ENCODE data around the gene TTC39B. TPM values are rescaled to one million over a fixed set of nuclear protein-coding genes. Genes with fewer than 3 reads are reported as not detected.

Gene TTC39B
- total RNA-seq, 1 donor from 2014 or later = 7.0 TPM

DNA sequence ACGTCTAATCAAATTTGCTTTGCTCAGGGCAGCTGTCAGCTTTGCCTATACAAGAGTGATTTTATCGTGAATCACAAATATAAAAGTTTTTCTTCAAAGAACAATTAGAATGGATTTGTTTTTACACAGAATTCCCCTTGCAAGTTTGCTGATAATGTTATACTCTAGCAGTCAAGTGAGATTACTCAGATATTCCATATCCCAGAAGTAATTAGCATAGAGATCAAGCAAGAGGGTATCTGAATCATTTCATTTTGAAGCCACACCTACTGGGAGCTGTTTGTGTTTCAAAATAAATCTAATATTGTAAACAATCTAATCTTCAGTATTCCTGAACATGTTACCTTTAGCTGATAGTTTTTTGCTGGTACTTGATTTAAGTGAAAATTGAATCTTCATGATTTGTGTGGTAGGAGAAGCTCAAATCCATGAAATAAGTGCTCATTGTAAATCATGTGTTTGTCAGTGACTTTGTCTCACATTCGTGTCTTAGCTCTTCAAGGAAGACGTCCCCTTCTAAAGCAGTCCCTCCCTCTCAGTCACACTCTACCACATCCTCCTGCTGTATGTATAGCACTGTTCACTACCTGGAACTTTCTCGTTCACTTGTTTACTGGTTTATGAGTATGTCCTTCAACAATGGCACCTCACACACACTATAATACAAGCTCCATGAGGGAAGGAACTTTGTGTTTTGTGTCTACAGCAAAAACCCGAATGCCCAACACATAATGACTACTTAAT lies 3.3 kb upstream of the TTC39B start:
- FAIRE-seq = peak; percentile 64
- H3K27ac ChIP-seq (ENCODE audit: low read depth, low read length) = no peak overlapping the region
- no peaks in the 10 kb centered on the region for H4K20me1 ChIP-seq (ENCODE audit: insufficient read depth, low read length)
- H3K4me1 Mint-ChIP-seq (ENCODE audit: low read depth, unreplicated experiment) = peaks cover 14% of the 10 kb centered on the region
- peaks cover 2% of the 10 kb centered on the region for H3K27me3 Mint-ChIP-seq (ENCODE audit: low read depth, unreplicated experiment)
- TF ChIP-seq CTCF (IDR thresholded peaks at IDR 0.05; ENCODE audit: insufficient read depth, low read depth, low read length) = no peak
- no peak for TF ChIP-seq EZH2 (IDR thresholded peaks at IDR 0.05; ENCODE audit: insufficient read depth, low read length)
- H3K79me2 ChIP-seq (ENCODE audit: insufficient read depth, low read length) = no peaks in the 10 kb centered on the region
- H3K36me3 Mint-ChIP-seq (ENCODE audit: low read depth, unreplicated experiment) = no peaks in the 10 kb centered on the region
- H3K4me2 ChIP-seq (ENCODE audit: low read length) = no peak overlapping the region
- H3K9me3 Mint-ChIP-seq (ENCODE audit: unreplicated experiment) = peaks cover 5% of the 10 kb centered on the region
- H3K9ac ChIP-seq (ENCODE audit: low read length) = no peak overlapping the region
- no peaks in the 10 kb centered on the region for H3K36me3 ChIP-seq (ENCODE audit: insufficient read depth, low read length)
- no peak overlapping the region for H3K4me3 Mint-ChIP-seq (ENCODE audit: unreplicated experiment)
- no peak overlapping the region for H3K27ac Mint-ChIP-seq (ENCODE audit: unreplicated experiment)
- H3K4me3 ChIP-seq (ENCODE audit: insufficient read depth, low read depth, low read length) = no peak overlapping the region
- no peak overlapping the region for H2AFZ ChIP-seq (ENCODE audit: low read depth, low read length)
- no peaks in the 10 kb centered on the region for H3K27me3 ChIP-seq (ENCODE audit: insufficient read depth, low read length)
- no peaks in the 10 kb centered on the region for H3K9me3 ChIP-seq (ENCODE audit: insufficient read depth, low read depth, low read length)
- DNase-seq (ENCODE audit: low read depth) = peak; percentile 10
- peaks cover 12% of the 10 kb centered on the region for H3K4me1 ChIP-seq (ENCODE audit: insufficient read depth, low read length)

DNA sequence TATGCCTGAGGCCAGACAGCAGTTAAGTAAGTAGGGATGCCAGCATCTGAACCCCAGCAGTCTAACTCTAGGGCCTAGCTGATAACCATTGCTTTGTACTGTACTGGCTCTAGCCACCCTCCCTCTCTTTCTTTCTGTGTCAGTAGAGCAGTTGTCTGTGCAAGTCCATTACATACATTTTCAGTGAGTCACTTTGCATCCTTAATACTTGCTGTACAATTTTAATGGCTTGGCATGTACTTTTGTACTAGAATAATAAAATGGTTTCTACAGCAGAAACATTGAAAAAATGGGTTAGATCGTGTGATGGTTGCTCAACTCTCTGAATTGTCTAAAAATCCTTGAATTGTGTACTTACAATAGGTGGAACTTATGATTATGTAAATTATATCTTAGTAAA lies 1.5 kb upstream of the TTC39B start:
- no peak overlapping the region for H3K9ac ChIP-seq (ENCODE audit: low read length)
- no peak overlapping the region for H2AFZ ChIP-seq (ENCODE audit: low read depth, low read length)
- peaks cover 14% of the 10 kb centered on the region for H3K4me1 Mint-ChIP-seq (ENCODE audit: low read depth, unreplicated experiment)

More for the DNA sequence above, 1.5 kb upstream of the TTC39B start:
- Mint-ChIP-seq H3K9me3 (ENCODE audit: unreplicated experiment) (peaks cover 1% of the 10 kb centered on the region), H3K36me3 (ENCODE audit: low read depth, unreplicated experiment) (no peaks in the 10 kb centered on the region), H3K4me3 (ENCODE audit: unreplicated experiment) (no peak overlapping the region), H3K27ac (ENCODE audit: unreplicated experiment) (peak overlapping the region; percentile 53), H3K27me3 (ENCODE audit: low read depth, unreplicated experiment) (peaks cover 2% of the 10 kb centered on the region)
- Histone ChIP-seq H3K36me3 (ENCODE audit: insufficient read depth, low read length) (no peaks in the 10 kb centered on the region), H3K79me2 (ENCODE audit: insufficient read depth, low read length) (no peaks in the 10 kb centered on the region), H3K4me2 (ENCODE audit: low read length) (no peak overlapping the region), H3K4me1 (ENCODE audit: insufficient read depth, low read length) (peaks cover 12% of the 10 kb centered on the region), H3K27me3 (ENCODE audit: insufficient read depth, low read length) (no peaks in the 10 kb centered on the region), H3K4me3 (ENCODE audit: insufficient read depth, low read depth, low read length) (no peak overlapping the region), H3K9me3 (ENCODE audit: insufficient read depth, low read depth, low read length) (no peaks in the 10 kb centered on the region), H3K27ac (ENCODE audit: low read depth, low read length) (no peak overlapping the region), H4K20me1 (ENCODE audit: insufficient read depth, low read length) (no peaks in the 10 kb centered on the region)
- peak; percentile 13 for FAIRE-seq
- DNase-seq (ENCODE audit: low read depth) = peak; percentile 58
- TF ChIP-seq CTCF (IDR thresholded peaks at IDR 0.05; ENCODE audit: insufficient read depth, low read depth, low read length) (no peak), EZH2 (IDR thresholded peaks at IDR 0.05; ENCODE audit: insufficient read depth, low read length) (no peak)
